ENCODE measurements around the gene MXRA7.

Gene MXRA7

GRCh38 chr17:76755285-76755684 is 44.5 kb upstream of the MXRA7 start:
- DNase-seq (no peak), ATAC-seq (ENCODE audit: insufficient read depth, low read depth) (no peak)
- no peaks in the 10 kb centered on the region for H3K79me2 ChIP-seq (ENCODE audit: insufficient read depth, low read length)
- H3K27me3 ChIP-seq (ENCODE audit: insufficient read depth, low read length, poor library complexity) = no peaks in the 10 kb centered on the region
- no peak overlapping the region for H3K9ac ChIP-seq (ENCODE audit: low read depth, low read length)
- H3K36me3 ChIP-seq (ENCODE audit: insufficient read depth, low read length) = peaks cover 33% of the 10 kb centered on the region
- H3K4me2 ChIP-seq (ENCODE audit: insufficient read depth, low read length) = no peak overlapping the region
- H3K4me3 ChIP-seq (ENCODE audit: low read depth in 1 of 2, low read length in 2 of 2) = no peak overlapping the region
- H3K9me3 ChIP-seq (ENCODE audit: insufficient read depth, low read length, severe bottlenecking) = no peaks in the 10 kb centered on the region
- no peak for TF ChIP-seq EZH2 (IDR thresholded peaks at IDR 0.05; ENCODE audit: borderline replicate concordance, low read depth, low read length, severe bottlenecking)
- TF ChIP-seq CTCF (IDR thresholded peaks at IDR 0.05; ENCODE audit: borderline replicate concordance, extremely low read depth, low read length, poor library complexity, severe bottlenecking) = no peak
- no peak overlapping the region for H3K27ac ChIP-seq (ENCODE audit: low read length)
- H4K20me1 ChIP-seq (ENCODE audit: insufficient read depth, low read length) = no peaks in the 10 kb centered on the region
- H2AFZ ChIP-seq (ENCODE audit: low read depth, low read length) = no peak overlapping the region
- H3K4me1 ChIP-seq (ENCODE audit: insufficient read depth, low read length) = peaks cover 32% of the 10 kb centered on the region

GRCh38 chr17:76753061-76753961 is 42.5 kb upstream of the MXRA7 start:
- Histone ChIP-seq H3K4me2 (ENCODE audit: insufficient read depth, low read length) (peak overlapping the region; percentile 59), H3K9me3 (ENCODE audit: insufficient read depth, low read length, severe bottlenecking) (no peaks in the 10 kb centered on the region), H3K27me3 (ENCODE audit: insufficient read depth, low read length, poor library complexity) (no peaks in the 10 kb centered on the region), H3K9ac (ENCODE audit: low read depth, low read length) (peak overlapping the region; percentile 34), H3K4me3 (ENCODE audit: low read depth in 1 of 2, low read length in 2 of 2) (peak overlapping the region in 1 of 2 experiments; percentile 41; a peak in 2 of 4 replicates), H2AFZ (ENCODE audit: low read depth, low read length) (peak overlapping the region; percentile 66), H4K20me1 (ENCODE audit: insufficient read depth, low read length) (no peaks in the 10 kb centered on the region), H3K36me3 (ENCODE audit: insufficient read depth, low read length) (peaks cover 31% of the 10 kb centered on the region), H3K79me2 (ENCODE audit: insufficient read depth, low read length) (peaks cover 4% of the 10 kb centered on the region), H3K4me1 (ENCODE audit: insufficient read depth, low read length) (peaks cover 32% of the 10 kb centered on the region), H3K27ac (ENCODE audit: low read length) (peak overlapping the region; percentile 78)
- TF ChIP-seq EZH2 (IDR thresholded peaks at IDR 0.05; ENCODE audit: borderline replicate concordance, low read depth, low read length, severe bottlenecking) = no peak
- TF ChIP-seq CTCF (IDR thresholded peaks at IDR 0.05; ENCODE audit: borderline replicate concordance, extremely low read depth, low read length, poor library complexity, severe bottlenecking) = no peak
- peak; percentile 33 for ATAC-seq (ENCODE audit: insufficient read depth, low read depth)
- DNase-seq = peak; percentile 50

- DNase-seq (peak; percentile 48), ATAC-seq (ENCODE audit: insufficient read depth, low read depth) (peak; percentile 98)
- no peaks in the 10 kb centered on the region for H3K27me3 ChIP-seq (ENCODE audit: insufficient read depth, low read length, poor library complexity)
- peak overlapping the region; percentile 29 for H3K9ac ChIP-seq (ENCODE audit: low read depth, low read length)
- no peak for TF ChIP-seq EZH2 (IDR thresholded peaks at IDR 0.05; ENCODE audit: borderline replicate concordance, low read depth, low read length, severe bottlenecking)
- TF ChIP-seq CTCF (IDR thresholded peaks at IDR 0.05; ENCODE audit: borderline replicate concordance, extremely low read depth, low read length, poor library complexity, severe bottlenecking) = no peak
- H3K79me2 ChIP-seq (ENCODE audit: insufficient read depth, low read length) = peaks cover 4% of the 10 kb centered on the region
- peak overlapping the region; percentile 18 for H3K4me2 ChIP-seq (ENCODE audit: insufficient read depth, low read length)
- no peak overlapping the region for H3K4me3 ChIP-seq (ENCODE audit: low read depth in 1 of 2, low read length in 2 of 2)
- H3K9me3 ChIP-seq (ENCODE audit: insufficient read depth, low read length, severe bottlenecking) = no peaks in the 10 kb centered on the region
- 0 out of 2 replicates have a peak overlapping the region, but pooled peaks have one; percentile 47 for H2AFZ ChIP-seq (ENCODE audit: low read depth, low read length)
- H4K20me1 ChIP-seq (ENCODE audit: insufficient read depth, low read length) = no peaks in the 10 kb centered on the region
- peaks cover 25% of the 10 kb centered on the region for H3K36me3 ChIP-seq (ENCODE audit: insufficient read depth, low read length)
- H3K4me1 ChIP-seq (ENCODE audit: insufficient read depth, low read length) = peaks cover 32% of the 10 kb centered on the region
- peak overlapping the region; percentile 78 for H3K27ac ChIP-seq (ENCODE audit: low read length)
Measured at GRCh38 chr17:76752006-76752405, 41.2 kb upstream of the MXRA7 start.
